Omental fat pad (tissue), 4 donors: ENCODE measurements around the gene TPPP3. TPM values are rescaled to one million over a fixed set of nuclear protein-coding genes. Genes with fewer than 3 reads are reported as not detected.

ENCODE experiments used
- ATAC-seq: fragments of 150-250 bp; one replicate; pipeline ENCODE4 v1.9.1; 2016; ENCODE audit warnings: mild to moderate bottlenecking, moderate library complexity; ENCODE audit not compliant: low FRiP score
- DNase-seq: peaks from one replicate; pipeline ENCODE4 v3.0.0-alpha.2; 2019; ENCODE audit warnings: low spot score
- CTCF ChIP-seq, 3 donors: fragments of 450-650 bp; IDR thresholded peaks; one replicate each; pipeline ENCODE4 v1.5.1; 2016 to 2017; ENCODE audit warnings: antibody characterized with exemption in 3 of 3, mild to moderate bottlenecking in 3 of 3, moderate library complexity in 2 of 3
- total RNA-seq, 4 donors: library from RNA; depleted of rRNA; stranded (reverse); fragments of >200 nt; gene quantifications; one replicate each; pipeline ENCODE4 v1.1.0, GENCODE V29; 2016

The TPPP3 gene
- total RNA-seq, 4 donors from 2014 or later: 1.0 to 24.9 (median 8.9) TPM

GRCh38 chr16:67394155-67395104 is 1.1 kb upstream of the TPPP3 start:
- ATAC-seq: no peak
- DNase-seq: no peak
- no peak for TF ChIP-seq CTCF (IDR thresholded peaks at IDR 0.05)

DNA sequence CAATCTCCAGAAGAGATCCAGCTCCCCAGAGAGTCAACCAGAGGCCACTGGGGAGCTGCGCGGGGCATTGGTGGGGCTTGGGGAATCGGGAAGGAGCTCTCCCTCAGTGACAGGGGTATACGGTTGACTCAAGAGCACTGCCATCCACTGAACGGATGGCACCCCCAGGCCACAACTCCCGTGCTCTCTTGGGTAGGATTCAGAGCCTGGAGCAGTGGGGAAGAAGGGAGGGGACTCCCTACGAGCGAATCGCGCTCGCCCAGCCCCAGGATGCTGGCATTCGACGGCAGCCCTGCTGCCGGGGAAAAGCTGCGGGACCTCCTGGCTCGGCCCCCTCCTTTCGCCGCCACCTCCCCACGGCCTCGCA is 473 bp upstream of the TPPP3 start:
- DNase-seq (no peak), ATAC-seq (no peak)
- TF ChIP-seq CTCF (IDR thresholded peaks at IDR 0.05): no peak

GRCh38 chr16:67392301-67393059 is 818 bp downstream of the TPPP3 start:
- no peak for TF ChIP-seq CTCF (IDR thresholded peaks at IDR 0.05)
- no peak for ATAC-seq
- DNase-seq: no peak

DNA sequence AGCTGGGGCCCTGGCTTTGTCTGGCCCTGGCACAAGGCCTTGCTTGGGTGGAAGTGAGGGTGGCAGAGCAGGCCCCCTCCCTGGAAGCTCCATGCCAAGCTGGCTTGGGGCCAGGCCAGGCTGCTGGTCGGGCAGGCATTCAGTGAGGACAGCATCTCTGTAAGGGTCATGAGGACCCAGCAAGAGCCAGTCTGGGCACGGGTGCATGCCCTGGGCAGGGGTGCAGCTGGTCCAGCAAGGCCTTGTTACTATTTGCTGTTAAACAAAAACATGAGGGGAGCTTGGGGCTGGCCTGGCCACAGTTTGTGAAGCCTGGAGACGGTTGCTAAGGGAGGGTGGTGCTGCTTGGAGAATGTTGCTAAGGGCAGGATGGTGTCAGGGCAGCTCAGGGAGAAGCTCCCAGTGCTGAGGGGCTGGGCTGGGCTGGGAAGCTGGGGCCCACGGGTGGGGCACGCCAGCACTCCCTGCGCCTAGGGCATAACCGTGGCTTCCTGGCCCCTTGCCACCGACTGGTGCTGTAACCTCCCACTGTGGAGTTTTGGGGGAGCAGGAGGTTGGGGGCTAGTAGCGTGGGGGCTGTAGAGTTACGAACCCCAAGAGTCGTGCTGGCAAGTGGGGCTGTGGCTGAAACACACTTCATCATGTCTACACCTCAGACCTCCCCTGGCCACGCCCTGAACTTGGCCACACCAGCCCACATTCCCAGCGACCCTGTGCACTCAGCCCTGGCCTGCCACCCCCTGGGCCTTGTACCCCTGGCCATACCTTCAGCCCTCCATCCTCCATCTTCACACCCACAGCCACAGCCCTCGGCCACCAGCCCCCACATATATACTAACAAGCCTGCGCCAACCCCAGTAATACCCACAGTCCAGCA is 1.6 kb downstream of the TPPP3 start:
- TF ChIP-seq CTCF (IDR thresholded peaks at IDR 0.05): no peak
- DNase-seq (no peak), ATAC-seq (no peak)

GRCh38 chr16:67390816-67391423 is 2.4 kb downstream of the TPPP3 start:
- TF ChIP-seq CTCF (IDR thresholded peaks at IDR 0.05): no peak
- no peak for DNase-seq
- ATAC-seq: no peak
